ENCODE data around the gene UMAD1.

UMAD1 gene

DNA sequence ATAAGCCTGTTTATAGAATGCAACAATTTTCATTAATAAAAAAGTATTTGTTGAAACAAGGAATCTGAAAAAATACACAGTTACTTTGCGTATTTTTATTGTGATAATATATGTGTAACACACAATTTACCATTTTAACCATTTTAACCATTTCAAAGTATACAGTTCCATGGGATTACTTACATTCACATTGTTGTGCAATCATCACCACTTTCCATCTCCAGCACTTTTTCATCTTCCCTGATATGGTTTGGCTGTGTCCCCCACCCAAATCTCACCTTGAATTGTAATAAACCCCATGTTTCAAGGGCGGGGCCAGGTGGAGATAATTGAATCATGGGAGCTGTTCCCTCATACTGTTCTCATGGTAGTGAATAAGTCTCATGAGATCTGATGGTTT lies 266.8 kb downstream of the UMAD1 start:
- FAIRE-seq: no peak

- no peak for FAIRE-seq
Observed at GRCh38 chr7:7908622-7909145, 268.1 kb downstream of the UMAD1 start.

GRCh38 chr7:7909376-7909775 lies 268.8 kb downstream of the UMAD1 start:
- FAIRE-seq: no peak

DNA sequence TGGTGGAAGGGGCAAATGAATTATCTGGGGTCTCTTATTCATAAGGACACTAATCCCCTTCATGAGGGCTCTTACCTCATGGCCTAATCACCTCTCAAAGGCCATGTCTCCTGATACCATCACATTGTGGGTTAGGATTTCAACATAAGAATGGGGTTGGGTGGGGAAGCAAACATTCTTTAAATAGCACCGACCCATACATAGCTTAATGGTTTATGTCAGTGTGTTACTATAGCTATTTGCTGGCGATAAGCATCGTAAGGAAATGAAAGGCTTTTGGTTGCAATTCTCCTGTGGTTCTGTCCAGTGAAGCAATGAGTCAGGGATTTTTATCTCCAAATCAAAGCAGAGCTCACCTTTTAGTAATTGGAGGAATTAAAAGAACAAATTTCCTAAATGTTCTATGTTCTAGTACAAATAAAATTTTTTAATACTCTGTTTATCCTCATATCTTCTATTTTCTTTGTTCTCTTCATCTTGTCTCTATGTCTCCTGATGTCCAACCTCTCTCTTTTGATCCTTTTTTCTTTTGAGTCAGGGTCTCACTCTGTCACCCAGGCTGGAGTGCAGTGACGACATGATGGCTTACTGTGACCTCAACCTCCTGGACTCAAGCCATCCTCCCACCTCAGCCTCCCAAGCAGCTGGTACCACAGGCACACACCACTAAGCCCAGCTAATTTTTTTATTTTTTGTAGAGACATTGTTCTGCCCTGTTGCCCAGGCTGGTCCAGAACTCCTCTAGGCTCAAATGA lies 271.0 kb downstream of the UMAD1 start:
- no peak for FAIRE-seq

- FAIRE-seq: no peak
Observed at GRCh38 chr7:7912937-7913336, 272.4 kb downstream of the UMAD1 start.

- FAIRE-seq: no peak
Observed at GRCh38 chr7:7913504-7913903, 273.0 kb downstream of the UMAD1 start.

DNA sequence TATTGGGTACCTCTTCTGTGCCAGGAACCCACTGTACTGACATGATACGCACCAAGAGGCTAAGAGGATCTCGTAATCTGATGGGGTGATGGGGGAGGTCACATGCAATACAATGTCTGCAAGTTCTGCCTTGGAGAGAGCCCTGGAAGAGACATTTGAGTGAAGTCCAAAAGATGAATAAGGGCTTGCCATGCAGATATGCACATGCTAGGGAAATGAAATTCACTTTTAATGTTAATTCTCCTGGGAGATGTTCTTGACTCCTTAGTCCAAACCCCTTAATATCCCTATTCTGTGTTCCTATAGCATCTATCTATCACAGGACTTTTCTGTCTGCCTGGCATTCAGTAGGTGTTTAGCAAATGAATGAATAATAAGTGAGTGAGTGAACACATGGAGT lies 274.0 kb downstream of the UMAD1 start:
- no peak for FAIRE-seq

DNA sequence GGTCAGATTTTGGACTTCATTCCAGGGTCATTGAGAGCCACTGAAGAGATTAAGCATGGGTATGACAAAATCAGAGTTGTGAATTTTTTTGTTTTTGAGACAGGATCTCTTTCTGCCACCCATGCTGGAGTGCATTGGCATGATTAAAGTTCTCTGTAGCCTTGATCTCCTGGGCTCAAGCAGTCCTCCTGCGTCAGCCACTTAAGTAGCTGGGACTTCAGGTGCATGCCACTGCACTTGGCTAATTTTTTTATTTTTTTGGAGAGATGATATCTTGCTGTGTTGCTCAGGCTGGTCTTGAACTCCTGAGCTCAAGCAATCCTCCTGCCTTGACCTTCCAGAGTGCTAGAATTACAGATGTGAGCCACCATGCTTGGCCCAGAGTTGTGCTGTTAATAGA lies 275.5 kb downstream of the UMAD1 start:
- FAIRE-seq: no peak

GRCh38 chr7:7917593-7917992 lies 277.0 kb downstream of the UMAD1 start:
- no peak for FAIRE-seq

- FAIRE-seq: no peak
Observed at GRCh38 chr7:7918736-7919448, 278.3 kb downstream of the UMAD1 start.

- FAIRE-seq: no peak
Observed at GRCh38 chr7:7919449-7919945, 278.9 kb downstream of the UMAD1 start.

DNA sequence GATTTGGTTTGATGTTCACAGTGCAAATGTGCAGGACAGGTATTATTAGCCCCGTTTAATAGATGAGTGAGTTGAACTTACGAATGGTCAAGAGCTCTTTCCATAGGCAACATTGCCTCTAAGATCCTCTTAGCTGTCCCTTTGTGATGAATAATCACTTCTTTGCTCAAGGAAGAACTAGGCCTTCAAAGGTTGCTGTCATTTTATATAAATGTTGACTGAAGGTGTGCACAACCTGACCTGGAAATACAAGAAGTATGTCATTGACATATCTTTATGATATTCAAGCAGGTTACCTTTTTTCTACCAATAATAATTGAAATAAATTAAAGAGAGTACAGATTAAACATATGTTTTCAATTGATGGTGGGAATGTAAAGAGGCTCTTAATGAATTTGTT lies 279.5 kb downstream of the UMAD1 start:
- peak; percentile 43 for FAIRE-seq

DNA sequence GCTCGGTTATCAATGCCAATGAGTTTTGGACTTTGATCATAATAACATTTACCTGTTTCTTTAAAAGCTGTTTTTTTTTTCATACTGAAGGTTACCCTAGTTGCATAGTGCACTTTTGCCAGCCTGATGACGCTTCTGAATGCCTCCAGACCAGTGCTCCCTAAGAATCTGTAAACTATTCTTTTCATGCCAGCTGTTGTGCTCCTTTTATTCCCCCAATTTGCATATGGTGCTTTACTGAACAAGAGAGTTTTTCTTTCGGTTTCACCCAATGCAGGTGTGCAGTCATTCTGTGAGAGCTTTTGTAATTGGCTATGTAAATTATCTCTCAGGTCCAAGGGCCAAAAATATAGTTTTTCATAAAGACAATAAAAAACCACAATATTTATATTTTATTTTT lies 279.9 kb downstream of the UMAD1 start:
- FAIRE-seq: no peak

DNA sequence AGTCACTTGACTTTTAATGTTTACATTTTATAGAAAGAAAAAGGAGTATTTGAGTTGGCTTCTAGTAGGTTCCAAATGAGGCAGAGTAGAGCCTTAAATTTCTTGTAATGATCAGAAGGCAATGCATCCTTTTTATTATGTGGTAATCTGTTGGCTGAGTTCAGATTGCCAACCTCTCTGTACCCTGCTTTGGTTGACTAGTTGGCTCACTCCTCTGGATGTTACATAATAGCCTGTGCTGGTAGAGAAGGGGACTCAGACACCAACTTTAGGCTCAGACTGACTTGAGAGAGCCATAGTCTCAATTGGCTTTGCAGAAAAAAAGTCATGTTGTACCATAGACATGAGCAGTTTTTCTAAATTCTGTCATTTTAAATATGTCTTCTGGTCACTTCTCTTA lies 281.3 kb downstream of the UMAD1 start:
- no peak for FAIRE-seq

- no peak for FAIRE-seq
Observed at GRCh38 chr7:7922684-7923385, 282.3 kb downstream of the UMAD1 start.

- FAIRE-seq: no peak
Observed at GRCh38 chr7:7923818-7924217, 283.3 kb downstream of the UMAD1 start.

GRCh38 chr7:7924303-7924702 lies 283.8 kb downstream of the UMAD1 start:
- FAIRE-seq: no peak

Data from islet of Langerhans (tissue), 1 donor.